ENCODE results near the gene STAM2.

GRCh38 chr2:152086231-152086630, 89.3 kb downstream of the STAM2 start:
- no peak for TF ChIP-seq CTCF (IDR thresholded peaks at IDR 0.05)
- TF ChIP-seq POLR2A (IDR thresholded peaks at IDR 0.05), result no peak

All from adrenal gland (tissue), 5 donors.